ENCODE measurements around the gene DOCK6. TPM values are rescaled to one million over a fixed set of nuclear protein-coding genes. Genes with fewer than 3 reads are reported as not detected.

The DOCK6 gene
- total and polyA plus RNA-seq, 2 of the 13 experiments (the other 11 are each of a cell fraction or from before 2014, with no cell fraction given): 5.4 to 38.1 TPM

DNA sequence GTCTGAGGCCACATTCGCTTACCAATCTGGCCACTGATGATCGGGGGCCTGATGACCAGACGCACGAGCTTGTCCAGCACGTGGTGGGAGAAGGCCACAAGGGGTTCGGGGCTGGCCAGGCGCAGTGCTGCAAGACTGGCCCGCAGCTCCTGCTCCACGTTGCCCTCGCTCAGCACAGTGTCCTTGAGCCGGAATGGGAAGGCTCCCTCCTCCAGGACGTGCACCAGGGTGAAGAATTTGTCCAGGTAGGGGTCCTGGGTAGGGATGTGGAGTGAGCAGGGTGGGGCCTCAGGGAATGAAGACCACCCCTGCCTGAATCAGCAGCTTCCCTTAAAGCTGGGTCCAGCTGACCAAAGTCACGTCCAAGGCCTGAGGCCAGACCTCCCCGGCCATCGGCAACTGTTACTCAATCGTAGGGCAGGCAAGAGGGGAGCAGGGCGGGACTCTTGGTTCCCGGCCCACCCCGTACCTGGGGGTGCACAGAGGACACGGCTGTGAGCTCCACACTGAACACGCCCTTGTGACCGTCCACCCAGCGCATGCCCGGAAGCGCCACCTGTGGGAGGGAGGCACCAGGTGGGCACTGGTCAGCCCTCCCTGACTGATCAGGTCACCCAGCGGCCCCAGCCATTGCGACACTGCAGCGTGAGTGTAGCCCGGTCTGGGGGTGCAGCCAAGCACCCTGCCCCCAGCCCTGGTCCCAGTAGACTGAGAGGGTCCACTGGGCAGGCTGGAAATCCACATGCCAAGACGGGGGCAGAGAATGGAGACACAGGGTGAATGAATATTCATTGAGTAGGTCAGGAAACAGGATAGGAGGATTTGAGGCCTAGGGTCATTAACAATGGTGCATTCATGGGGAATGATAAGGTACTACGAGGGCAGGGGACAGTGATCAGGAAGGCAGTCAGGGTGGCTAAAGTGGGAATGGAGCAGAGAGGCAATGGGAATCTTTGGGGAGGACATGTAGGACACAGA lies 25.7 kb downstream of the DOCK6 start (continued):
- TF ChIP-seq, protein P1, sequence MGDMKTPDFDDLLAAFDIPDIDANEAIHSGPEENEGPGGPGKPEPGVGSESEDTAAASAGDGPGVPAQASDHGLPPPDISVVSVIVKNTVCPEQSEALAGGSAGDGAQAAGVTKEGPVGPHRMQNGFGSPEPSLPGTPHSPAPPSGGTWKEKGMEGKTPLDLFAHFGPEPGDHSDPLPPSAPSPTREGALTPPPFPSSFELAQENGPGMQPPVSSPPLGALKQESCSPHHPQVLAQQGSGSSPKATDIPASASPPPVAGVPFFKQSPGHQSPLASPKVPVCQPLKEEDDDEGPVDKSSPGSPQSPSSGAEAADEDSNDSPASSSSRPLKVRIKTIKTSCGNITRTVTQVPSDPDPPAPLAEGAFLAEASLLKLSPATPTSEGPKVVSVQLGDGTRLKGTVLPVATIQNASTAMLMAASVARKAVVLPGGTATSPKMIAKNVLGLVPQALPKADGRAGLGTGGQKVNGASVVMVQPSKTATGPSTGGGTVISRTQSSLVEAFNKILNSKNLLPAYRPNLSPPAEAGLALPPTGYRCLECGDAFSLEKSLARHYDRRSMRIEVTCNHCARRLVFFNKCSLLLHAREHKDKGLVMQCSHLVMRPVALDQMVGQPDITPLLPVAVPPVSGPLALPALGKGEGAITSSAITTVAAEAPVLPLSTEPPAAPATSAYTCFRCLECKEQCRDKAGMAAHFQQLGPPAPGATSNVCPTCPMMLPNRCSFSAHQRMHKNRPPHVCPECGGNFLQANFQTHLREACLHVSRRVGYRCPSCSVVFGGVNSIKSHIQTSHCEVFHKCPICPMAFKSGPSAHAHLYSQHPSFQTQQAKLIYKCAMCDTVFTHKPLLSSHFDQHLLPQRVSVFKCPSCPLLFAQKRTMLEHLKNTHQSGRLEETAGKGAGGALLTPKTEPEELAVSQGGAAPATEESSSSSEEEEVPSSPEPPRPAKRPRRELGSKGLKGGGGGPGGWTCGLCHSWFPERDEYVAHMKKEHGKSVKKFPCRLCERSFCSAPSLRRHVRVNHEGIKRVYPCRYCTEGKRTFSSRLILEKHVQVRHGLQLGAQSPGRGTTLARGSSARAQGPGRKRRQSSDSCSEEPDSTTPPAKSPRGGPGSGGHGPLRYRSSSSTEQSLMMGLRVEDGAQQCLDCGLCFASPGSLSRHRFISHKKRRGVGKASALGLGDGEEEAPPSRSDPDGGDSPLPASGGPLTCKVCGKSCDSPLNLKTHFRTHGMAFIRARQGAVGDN (CRISPR knock-in tag; IDR thresholded peaks at IDR 0.05): peak; percentile 95
- 0 out of 2 replicates have a peak, but pooled peaks have one; percentile 33 for TF ChIP-seq LCORL (IDR thresholded peaks at IDR 0.05)
- peak; percentile 88; the same call in 1 of the 2 replicates for TF ChIP-seq LCORL (CRISPR knock-in tag; IDR thresholded peaks at IDR 0.05)
- peak; percentile 97; the same call in 1 of the 2 replicates for TF ChIP-seq ZBTB7B (CRISPR knock-in tag; IDR thresholded peaks at IDR 0.05)
- no peak for TF ChIP-seq ZNF17 (CRISPR knock-in tag; IDR thresholded peaks at IDR 0.05)
- TF ChIP-seq, protein P2, sequence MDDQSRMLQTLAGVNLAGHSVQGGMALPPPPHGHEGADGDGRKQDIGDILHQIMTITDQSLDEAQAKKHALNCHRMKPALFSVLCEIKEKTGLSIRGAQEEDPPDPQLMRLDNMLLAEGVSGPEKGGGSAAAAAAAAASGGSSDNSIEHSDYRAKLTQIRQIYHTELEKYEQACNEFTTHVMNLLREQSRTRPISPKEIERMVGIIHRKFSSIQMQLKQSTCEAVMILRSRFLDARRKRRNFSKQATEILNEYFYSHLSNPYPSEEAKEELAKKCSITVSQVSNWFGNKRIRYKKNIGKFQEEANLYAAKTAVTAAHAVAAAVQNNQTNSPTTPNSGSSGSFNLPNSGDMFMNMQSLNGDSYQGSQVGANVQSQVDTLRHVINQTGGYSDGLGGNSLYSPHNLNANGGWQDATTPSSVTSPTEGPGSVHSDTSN (CRISPR knock-in tag; IDR thresholded peaks at IDR 0.05; ENCODE audit: borderline replicate concordance): no peak
- TF ChIP-seq ZFP82 (CRISPR knock-in tag; IDR thresholded peaks at IDR 0.05; ENCODE audit: borderline replicate concordance): no peak
- no peak for TF ChIP-seq ZNF557 (CRISPR knock-in tag; IDR thresholded peaks at IDR 0.05)
- no peak; the same call in 1 of the 2 replicates for TF ChIP-seq STAG1 (CRISPR knock-in tag; IDR thresholded peaks at IDR 0.05)
- TF ChIP-seq, protein P3, sequence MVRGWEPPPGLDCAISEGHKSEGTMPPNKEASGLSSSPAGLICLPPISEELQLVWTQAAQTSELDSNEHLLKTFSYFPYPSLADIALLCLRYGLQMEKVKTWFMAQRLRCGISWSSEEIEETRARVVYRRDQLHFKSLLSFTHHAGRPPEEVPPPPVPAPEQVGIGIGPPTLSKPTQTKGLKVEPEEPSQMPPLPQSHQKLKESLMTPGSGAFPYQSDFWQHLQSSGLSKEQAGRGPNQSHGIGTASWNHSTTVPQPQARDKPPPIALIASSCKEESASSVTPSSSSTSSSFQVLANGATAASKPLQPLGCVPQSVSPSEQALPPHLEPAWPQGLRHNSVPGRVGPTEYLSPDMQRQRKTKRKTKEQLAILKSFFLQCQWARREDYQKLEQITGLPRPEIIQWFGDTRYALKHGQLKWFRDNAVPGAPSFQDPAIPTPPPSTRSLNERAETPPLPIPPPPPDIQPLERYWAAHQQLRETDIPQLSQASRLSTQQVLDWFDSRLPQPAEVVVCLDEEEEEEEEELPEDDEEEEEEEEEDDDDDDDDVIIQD (CRISPR knock-in tag; IDR thresholded peaks at IDR 0.05; ENCODE audit: low read depth): 0 out of 2 replicates have a peak, but pooled peaks have one; percentile 12
- TF ChIP-seq RARA (CRISPR knock-in tag; IDR thresholded peaks at IDR 0.05): peak; percentile 98
- TF ChIP-seq GATA4 (IDR thresholded peaks at IDR 0.05; ENCODE audit: borderline replicate concordance, low read depth): no peak
- TF ChIP-seq, protein P4, sequence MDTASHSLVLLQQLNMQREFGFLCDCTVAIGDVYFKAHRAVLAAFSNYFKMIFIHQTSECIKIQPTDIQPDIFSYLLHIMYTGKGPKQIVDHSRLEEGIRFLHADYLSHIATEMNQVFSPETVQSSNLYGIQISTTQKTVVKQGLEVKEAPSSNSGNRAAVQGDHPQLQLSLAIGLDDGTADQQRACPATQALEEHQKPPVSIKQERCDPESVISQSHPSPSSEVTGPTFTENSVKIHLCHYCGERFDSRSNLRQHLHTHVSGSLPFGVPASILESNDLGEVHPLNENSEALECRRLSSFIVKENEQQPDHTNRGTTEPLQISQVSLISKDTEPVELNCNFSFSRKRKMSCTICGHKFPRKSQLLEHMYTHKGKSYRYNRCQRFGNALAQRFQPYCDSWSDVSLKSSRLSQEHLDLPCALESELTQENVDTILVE (CRISPR knock-in tag; IDR thresholded peaks at IDR 0.05): peak; percentile 60
- TF ChIP-seq ZNF660 (CRISPR knock-in tag; IDR thresholded peaks at IDR 0.05; ENCODE audit: borderline replicate concordance, low read depth): no peak
- TF ChIP-seq, protein P5, sequence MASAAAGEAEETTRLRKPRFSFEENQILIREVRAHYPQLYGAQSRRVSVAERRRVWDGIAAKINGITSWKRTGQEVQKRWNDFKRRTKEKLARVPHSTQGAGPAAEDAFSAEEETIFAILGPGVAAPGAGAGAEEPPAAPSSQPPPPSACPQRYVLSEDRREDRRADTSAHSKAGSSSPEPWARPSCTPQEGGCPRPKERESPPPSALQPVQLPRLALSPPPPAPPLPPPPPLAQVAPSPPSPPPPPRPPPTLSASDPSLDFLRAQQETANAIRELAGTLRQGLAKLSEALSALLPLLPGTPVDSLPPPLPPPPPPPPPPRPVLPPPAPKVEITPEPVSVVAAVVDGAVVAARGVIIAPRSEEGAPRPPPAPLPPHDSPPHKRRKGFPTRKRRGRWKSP (CRISPR knock-in tag; IDR thresholded peaks at IDR 0.05): no peak
- TF ChIP-seq JUN (CRISPR knock-in tag; IDR thresholded peaks at IDR 0.05): no peak; the same call in 1 of the 2 replicates
- no peak for TF ChIP-seq ZNF234 (CRISPR knock-in tag; conservative IDR thresholded peaks at IDR 0.05)
- peak; percentile 40; the same call in 1 of the 2 replicates for TF ChIP-seq KMT2B (CRISPR knock-in tag; IDR thresholded peaks at IDR 0.05)

Measured in HepG2 (cell line).